Regular cardiac myocyte (primary cell): ENCODE data around the gene SH3BP4. TPM values are rescaled to one million over a fixed set of nuclear protein-coding genes. Genes with fewer than 3 reads are reported as not detected.

Experiments used
- total RNA-seq: library from RNA; depleted of rRNA; stranded (reverse); fragments of >200 nt; gene quantifications from 2 replicates; pipeline ENCODE4 v1.2.3, GENCODE V29; 2014

Gene SH3BP4
- 36.4 and 50.2 TPM in 2 replicates for total RNA-seq

GRCh38 chr2:234951664-234952269, at the start of gene SH3BP4:
TSS of gene SH3BP4 (plus strand) at chr2:234952017. CDS start at chr2:235035003, 82,986 bp downstream.

